Transverse colon (tissue), 3 donors: ENCODE data around the gene ZMIZ2.

Source experiments
- POLR2A ChIP-seq: fragments of 450-650 bp; IDR thresholded peaks from one replicate; pipeline ENCODE4 v1.6.1; 2016; ENCODE audit warnings: antibody characterized with exemption, mild to moderate bottlenecking, moderate library complexity
- POLR2AphosphoS5 ChIP-seq, 3 donors: sonication (generic); formaldehyde crosslinking; IDR thresholded peaks; one replicate each; pipeline ENCODE4 v1.6.1; 2016; ENCODE audit warnings: antibody characterized with exemption in 3 of 3

DNA sequence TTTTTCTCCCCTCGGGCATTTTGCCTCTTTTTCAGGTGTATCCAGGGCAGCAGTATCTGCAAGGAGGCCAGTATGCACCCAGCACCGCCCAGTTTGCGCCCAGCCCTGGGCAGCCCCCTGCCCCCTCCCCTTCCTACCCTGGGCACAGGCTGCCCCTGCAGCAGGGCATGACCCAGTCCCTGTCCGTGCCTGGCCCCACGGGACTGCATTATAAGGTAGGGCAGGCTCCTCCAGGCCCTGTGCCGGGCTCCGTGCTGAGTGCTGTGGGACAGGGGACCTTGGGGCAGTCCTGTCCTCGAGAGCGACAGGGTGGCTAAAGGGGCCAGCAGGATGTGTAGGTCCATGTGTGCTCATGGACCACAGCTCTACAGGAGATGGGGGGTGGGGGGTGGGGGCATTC is 10.6 kb downstream of the ZMIZ2 start:
- TF ChIP-seq POLR2AphosphoS5 (IDR thresholded peaks at IDR 0.05) (no peak), POLR2A (no peak)
